T47D (cell line): Measurements from ENCODE around the gene BUD23.

Experiments
- DNase-seq, 2 experiments: peaks; one replicate each; pipeline versions ENCODE4 v3.0.0 to v3.0.0-alpha.2; 2011 to 2012; ENCODE audit warnings: low read depth in 1 of 2, low spot score in 1 of 2
- JUND ChIP-seq: IDR thresholded peaks from 2 replicates; pipeline ENCODE4 v1.6.1; 2012; ENCODE audit warnings: low read depth
- in situ Hi-C: cut with HindIII; loops from 2 replicates; pipeline ENCODE4 v1.10.0; 2016; ENCODE audit warnings: low sequenced_read_pairs, low pct_unique_long_range_greater_than_20kb

Gene BUD23, protein sequence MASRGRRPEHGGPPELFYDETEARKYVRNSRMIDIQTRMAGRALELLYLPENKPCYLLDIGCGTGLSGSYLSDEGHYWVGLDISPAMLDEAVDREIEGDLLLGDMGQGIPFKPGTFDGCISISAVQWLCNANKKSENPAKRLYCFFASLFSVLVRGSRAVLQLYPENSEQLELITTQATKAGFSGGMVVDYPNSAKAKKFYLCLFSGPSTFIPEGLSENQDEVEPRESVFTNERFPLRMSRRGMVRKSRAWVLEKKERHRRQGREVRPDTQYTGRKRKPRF

DNA sequence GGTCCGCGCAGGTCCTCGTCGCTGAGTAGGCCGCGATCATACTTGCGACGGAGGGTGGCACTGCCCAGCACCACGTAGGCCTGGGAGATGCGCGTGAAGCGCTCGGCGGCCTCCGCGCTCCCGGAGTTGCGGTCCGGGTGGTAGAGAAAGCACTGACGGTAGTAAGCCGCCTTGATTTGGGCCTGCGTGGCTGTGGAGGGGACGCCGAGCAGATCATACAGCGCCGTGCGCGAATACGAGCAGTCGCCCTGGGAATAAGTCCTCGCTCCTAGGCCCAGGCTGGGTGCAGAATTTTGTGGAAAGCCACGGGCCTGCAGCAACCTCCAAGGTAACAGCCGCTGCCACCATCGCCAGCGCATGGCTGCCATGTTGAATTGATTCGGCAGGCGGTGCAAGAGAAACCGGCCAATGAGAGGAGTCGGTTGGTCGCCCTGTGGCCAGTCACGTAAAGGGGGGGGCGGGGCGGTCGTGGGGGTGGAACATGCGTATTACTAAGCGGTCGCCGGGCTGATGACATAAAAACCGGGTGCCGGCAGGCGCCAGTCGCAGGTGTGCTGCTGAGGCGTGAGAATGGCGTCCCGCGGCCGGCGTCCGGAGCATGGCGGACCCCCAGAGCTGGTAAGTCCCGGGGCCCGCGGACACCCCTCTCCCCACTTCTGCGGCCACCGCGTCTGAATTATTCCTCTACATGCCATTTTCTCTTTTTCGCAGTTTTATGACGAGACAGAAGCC lies at the start of gene BUD23, which contains the start of gene DNAJC30:
Gene BUD23 (plus strand): TSS at position 542 of the 732 bp plus-strand sequence. CDS start 29 bp downstream, at position 571.
Gene DNAJC30 (minus strand): TSS at position 398 of the 732 bp plus-strand sequence. CDS start 30 bp downstream, at position 368.
- in situ Hi-C loops = no loop called here
- TF ChIP-seq JUND = no peak
- peak; percentile 98 to 99 for DNase-seq

- DNase-seq = no peak
- in situ Hi-C loops = no loop called here
- TF ChIP-seq JUND = no peak
Observed at GRCh38 chr7:73633844-73634243, 49.6 kb upstream of the BUD23 start.

- in situ Hi-C loops = no loop called here
- DNase-seq = no peak
- no peak for TF ChIP-seq JUND
Observed at GRCh38 chr7:73635428-73636200, 47.8 kb upstream of the BUD23 start.

- no peak for TF ChIP-seq JUND
- no peak for DNase-seq
- in situ Hi-C loops = no loop called here
Observed at GRCh38 chr7:73638911-73639310, 44.5 kb upstream of the BUD23 start.

DNA sequence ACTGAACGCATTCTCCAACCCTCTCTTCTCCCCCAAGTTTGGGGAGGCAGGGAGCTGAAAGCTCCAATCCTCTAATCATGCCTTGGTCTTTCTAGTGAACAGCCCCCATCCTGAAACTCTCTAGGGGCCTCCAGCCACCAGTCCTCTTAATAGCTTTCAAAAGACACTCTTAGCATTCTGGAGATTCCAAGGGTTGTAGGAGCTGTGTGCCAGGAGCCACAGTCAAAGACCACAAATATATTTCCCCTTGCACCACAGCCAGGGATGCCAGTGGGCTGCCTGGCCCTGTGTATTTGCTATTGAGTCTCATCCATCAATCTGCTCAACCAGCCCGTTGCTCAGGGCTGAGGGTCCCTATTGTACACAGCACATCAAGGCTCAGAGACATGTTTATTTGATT lies 40.6 kb upstream of the BUD23 start:
- no peak for DNase-seq
- in situ Hi-C loops = no loop called here
- TF ChIP-seq JUND = no peak

DNA sequence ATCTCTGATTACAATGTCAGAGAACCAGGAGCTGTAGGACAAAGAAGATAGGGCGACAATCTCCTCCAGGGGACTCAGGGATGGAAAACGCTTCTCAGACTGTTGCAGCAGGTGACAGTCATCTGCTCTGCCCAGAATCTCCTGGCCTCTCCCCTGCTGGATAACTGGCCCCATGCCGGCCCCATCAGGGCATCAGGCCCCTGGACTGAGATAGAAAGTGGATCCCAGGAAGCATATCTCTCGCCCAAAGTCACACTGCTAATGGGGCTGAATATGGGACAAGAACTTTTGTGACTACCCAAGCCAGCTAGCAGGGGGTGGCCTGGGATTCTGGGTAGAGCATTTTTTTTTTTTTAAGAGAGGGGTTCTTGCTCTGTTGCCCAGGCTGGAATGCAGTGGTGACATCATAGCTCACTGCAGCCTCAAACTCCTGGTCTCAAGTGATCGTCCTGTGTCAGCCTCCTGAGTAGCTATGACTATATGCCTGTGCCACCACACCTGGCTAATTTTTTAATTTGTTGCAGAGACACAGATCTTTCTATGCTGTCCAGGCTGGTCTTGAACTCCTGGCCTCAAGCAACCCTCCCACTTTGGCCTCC lies 38.6 kb upstream of the BUD23 start:
- TF ChIP-seq JUND = no peak
- DNase-seq = no peak
- in situ Hi-C loops = no loop called here

- no peak for DNase-seq
- in situ Hi-C loops = no loop called here
- no peak for TF ChIP-seq JUND
Observed at GRCh38 chr7:73645643-73646174, 37.7 kb upstream of the BUD23 start.

GRCh38 chr7:73646785-73647724 lies 36.3 kb upstream of the BUD23 start:
- no peak for TF ChIP-seq JUND
- in situ Hi-C loops = no loop called here
- DNase-seq = no peak

DNA sequence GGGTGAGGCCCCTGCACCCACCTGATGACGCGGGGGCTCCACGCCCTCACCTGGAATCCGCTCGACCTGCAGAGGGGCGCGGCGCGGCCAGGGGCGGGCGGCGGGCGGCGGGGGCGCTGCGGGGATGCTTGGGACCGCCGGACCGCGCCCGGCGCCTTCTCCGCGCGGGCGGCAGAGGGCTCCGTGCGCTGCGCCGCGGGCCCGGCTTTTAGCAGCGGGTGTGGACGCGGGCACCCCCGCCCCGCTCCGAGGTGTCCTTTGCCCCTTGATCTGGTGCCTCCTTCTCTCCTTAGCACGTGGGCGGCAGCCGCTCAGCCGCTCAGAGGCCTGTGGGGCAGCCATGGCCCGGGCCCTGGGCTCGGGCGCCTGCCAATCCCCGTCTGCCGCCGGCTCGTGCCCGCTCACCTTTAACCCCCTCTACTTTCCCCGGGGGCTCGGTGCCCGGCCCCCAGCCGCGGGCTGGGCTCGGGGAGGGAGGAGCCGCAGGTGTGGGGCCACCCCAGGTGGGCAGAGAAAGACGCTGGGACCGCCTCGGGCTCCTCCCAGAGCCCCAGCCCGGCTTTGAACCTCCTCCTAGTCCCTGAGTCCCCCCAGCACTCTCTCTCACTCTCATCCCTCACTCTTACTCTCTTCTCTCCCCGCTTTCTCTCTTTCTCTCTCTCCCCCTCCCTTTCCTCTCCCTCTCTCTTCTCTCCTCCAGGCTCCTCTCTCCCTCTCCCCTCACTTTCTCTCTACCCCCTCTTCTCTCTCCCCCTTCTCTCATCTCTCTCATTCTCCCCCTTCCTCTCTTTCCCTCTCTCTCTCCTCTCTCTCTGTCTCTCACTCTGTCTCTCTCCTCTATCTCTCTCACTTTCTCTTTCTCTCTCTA lies 35.4 kb upstream of the BUD23 start:
- DNase-seq = peak in 1 of 2 experiments; percentile 47
- in situ Hi-C loops = no loop called here
- TF ChIP-seq JUND = no peak

DNA sequence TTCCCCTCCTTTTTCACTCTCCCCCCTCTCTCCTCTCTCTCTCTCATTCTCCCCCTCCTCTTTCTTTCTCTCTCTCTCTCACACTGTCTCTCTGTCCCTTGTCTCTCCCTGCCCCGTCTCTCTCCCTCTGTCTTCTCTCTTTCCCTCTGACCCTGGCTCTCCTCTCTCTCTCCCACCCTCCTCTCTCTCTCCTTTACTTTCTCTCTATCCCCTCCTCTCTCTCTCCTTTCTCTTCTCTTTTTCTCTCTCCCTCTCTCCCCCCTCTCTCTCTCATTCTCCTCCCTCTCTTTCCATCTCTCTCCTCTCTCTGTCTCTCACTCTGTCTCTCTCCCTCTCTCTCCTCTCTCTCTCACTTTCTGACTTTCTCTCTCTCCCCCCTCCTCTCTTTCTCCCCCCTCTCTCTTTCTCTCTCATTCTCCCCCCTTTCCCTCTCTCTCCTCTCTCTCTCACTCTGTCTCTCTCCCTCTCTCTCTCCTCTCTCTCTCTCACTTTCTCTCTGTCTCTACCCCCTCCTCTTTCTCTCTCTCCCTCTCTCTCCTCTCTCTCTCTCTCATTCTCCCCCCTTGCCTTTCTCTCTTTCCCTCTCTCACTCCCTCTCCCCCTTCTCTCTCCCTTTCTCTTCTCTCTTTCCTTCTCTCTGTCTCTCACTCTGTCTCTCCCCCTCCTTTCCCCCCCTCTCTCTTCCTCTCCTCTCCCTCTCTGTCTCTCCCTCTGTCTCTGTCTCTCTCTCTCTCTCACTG lies 34.6 kb upstream of the BUD23 start:
- in situ Hi-C loops = no loop called here
- no peak for TF ChIP-seq JUND
- DNase-seq = no peak
